ENCODE data around the gene SLC36A2.

The SLC36A2 gene

GRCh38 chr5:151382576-151382975 lies 35.2 kb upstream of the SLC36A2 start:
- no peak for ATAC-seq
- TF ChIP-seq ARNTL (CRISPR knock-in tag; IDR thresholded peaks at IDR 0.05; ENCODE audit: borderline replicate concordance, low read depth), result no peak
- TF ChIP-seq, protein P1, sequence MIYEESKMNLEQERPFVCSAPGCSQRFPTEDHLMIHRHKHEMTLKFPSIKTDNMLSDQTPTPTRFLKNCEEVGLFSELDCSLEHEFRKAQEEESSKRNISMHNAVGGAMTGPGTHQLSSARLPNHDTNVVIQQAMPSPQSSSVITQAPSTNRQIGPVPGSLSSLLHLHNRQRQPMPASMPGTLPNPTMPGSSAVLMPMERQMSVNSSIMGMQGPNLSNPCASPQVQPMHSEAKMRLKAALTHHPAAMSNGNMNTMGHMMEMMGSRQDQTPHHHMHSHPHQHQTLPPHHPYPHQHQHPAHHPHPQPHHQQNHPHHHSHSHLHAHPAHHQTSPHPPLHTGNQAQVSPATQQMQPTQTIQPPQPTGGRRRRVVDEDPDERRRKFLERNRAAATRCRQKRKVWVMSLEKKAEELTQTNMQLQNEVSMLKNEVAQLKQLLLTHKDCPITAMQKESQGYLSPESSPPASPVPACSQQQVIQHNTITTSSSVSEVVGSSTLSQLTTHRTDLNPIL (CRISPR knock-in tag; IDR thresholded peaks at IDR 0.05; ENCODE audit: low read depth), result no peak
- no peak for TF ChIP-seq TCF4 (CRISPR knock-in tag; IDR thresholded peaks at IDR 0.05; ENCODE audit: borderline replicate concordance)
- TF ChIP-seq SNAI2 (CRISPR knock-in tag; IDR thresholded peaks at IDR 0.05), result no peak
- TF ChIP-seq CSDC2 (CRISPR knock-in tag; IDR thresholded peaks at IDR 0.05), result no peak

- ATAC-seq, result no peak
- TF ChIP-seq ZFP3 (CRISPR knock-in tag; IDR thresholded peaks at IDR 0.05), result no peak
- no peak for TF ChIP-seq ZFP30 (CRISPR knock-in tag; IDR thresholded peaks at IDR 0.05)
- TF ChIP-seq ARNTL (CRISPR knock-in tag; IDR thresholded peaks at IDR 0.05; ENCODE audit: borderline replicate concordance, low read depth), result no peak
- no peak for TF ChIP-seq TCF4 (CRISPR knock-in tag; IDR thresholded peaks at IDR 0.05; ENCODE audit: borderline replicate concordance)
- TF ChIP-seq ZNF565 (CRISPR knock-in tag; conservative IDR thresholded peaks at IDR 0.05; ENCODE audit: low read depth), result no peak
- no peak for TF ChIP-seq OSR1 (CRISPR knock-in tag; IDR thresholded peaks at IDR 0.05)
- TF ChIP-seq PATZ1 (CRISPR knock-in tag; IDR thresholded peaks at IDR 0.05; ENCODE audit: borderline replicate concordance), result no peak
Observed at GRCh38 chr5:151381899-151382298, 34.5 kb upstream of the SLC36A2 start.

GRCh38 chr5:151378616-151379015 lies 31.3 kb upstream of the SLC36A2 start:
- no peak for TF ChIP-seq ARNTL (CRISPR knock-in tag; IDR thresholded peaks at IDR 0.05; ENCODE audit: borderline replicate concordance, low read depth)
- no peak for TF ChIP-seq ZNF565 (CRISPR knock-in tag; conservative IDR thresholded peaks at IDR 0.05; ENCODE audit: low read depth)
- TF ChIP-seq, protein P1 (CRISPR knock-in tag; IDR thresholded peaks at IDR 0.05; ENCODE audit: low read depth), result no peak
- no peak for TF ChIP-seq ZNF8 (CRISPR knock-in tag; IDR thresholded peaks at IDR 0.05)
- no peak for TF ChIP-seq OSR1 (CRISPR knock-in tag; IDR thresholded peaks at IDR 0.05)
- no peak for TF ChIP-seq PATZ1 (CRISPR knock-in tag; IDR thresholded peaks at IDR 0.05; ENCODE audit: borderline replicate concordance)
- no peak for TF ChIP-seq ISL1 (CRISPR knock-in tag; IDR thresholded peaks at IDR 0.05)
- TF ChIP-seq, protein P2, sequence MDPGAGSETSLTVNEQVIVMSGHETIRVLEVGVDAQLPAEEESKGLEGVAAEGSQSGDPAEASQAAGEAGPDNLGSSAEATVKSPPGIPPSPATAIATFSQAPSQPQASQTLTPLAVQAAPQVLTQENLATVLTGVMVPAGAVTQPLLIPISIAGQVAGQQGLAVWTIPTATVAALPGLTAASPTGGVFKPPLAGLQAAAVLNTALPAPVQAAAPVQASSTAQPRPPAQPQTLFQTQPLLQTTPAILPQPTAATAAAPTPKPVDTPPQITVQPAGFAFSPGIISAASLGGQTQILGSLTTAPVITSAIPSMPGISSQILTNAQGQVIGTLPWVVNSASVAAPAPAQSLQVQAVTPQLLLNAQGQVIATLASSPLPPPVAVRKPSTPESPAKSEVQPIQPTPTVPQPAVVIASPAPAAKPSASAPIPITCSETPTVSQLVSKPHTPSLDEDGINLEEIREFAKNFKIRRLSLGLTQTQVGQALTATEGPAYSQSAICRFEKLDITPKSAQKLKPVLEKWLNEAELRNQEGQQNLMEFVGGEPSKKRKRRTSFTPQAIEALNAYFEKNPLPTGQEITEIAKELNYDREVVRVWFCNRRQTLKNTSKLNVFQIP (CRISPR knock-in tag; IDR thresholded peaks at IDR 0.05; ENCODE audit: borderline replicate concordance, low read depth), result no peak
- no peak for TF ChIP-seq ZFP3 (CRISPR knock-in tag; IDR thresholded peaks at IDR 0.05)
- TF ChIP-seq ESRRG (CRISPR knock-in tag; IDR thresholded peaks at IDR 0.05), result no peak
- TF ChIP-seq, protein P3, sequence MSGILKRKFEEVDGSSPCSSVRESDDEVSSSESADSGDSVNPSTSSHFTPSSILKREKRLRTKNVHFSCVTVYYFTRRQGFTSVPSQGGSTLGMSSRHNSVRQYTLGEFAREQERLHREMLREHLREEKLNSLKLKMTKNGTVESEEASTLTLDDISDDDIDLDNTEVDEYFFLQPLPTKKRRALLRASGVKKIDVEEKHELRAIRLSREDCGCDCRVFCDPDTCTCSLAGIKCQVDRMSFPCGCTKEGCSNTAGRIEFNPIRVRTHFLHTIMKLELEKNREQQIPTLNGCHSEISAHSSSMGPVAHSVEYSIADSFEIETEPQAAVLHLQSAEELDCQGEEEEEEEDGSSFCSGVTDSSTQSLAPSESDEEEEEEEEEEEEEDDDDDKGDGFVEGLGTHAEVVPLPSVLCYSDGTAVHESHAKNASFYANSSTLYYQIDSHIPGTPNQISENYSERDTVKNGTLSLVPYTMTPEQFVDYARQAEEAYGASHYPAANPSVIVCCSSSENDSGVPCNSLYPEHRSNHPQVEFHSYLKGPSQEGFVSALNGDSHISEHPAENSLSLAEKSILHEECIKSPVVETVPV (CRISPR knock-in tag; IDR thresholded peaks at IDR 0.05), result no peak
- no peak for TF ChIP-seq ZFP30 (CRISPR knock-in tag; IDR thresholded peaks at IDR 0.05)
- TF ChIP-seq PPARA (CRISPR knock-in tag; IDR thresholded peaks at IDR 0.05; ENCODE audit: borderline replicate concordance), result no peak
- TF ChIP-seq TCF4 (CRISPR knock-in tag; IDR thresholded peaks at IDR 0.05; ENCODE audit: borderline replicate concordance), result no peak
- TF ChIP-seq BACH2 (CRISPR knock-in tag; IDR thresholded peaks at IDR 0.05; ENCODE audit: borderline replicate concordance), result no peak
- no peak for TF ChIP-seq SNAI2 (CRISPR knock-in tag; IDR thresholded peaks at IDR 0.05)
- TF ChIP-seq CSDC2 (CRISPR knock-in tag; IDR thresholded peaks at IDR 0.05), result no peak
- no peak for TF ChIP-seq ZNF70 (CRISPR knock-in tag; IDR thresholded peaks at IDR 0.05)
- TF ChIP-seq, protein P4, sequence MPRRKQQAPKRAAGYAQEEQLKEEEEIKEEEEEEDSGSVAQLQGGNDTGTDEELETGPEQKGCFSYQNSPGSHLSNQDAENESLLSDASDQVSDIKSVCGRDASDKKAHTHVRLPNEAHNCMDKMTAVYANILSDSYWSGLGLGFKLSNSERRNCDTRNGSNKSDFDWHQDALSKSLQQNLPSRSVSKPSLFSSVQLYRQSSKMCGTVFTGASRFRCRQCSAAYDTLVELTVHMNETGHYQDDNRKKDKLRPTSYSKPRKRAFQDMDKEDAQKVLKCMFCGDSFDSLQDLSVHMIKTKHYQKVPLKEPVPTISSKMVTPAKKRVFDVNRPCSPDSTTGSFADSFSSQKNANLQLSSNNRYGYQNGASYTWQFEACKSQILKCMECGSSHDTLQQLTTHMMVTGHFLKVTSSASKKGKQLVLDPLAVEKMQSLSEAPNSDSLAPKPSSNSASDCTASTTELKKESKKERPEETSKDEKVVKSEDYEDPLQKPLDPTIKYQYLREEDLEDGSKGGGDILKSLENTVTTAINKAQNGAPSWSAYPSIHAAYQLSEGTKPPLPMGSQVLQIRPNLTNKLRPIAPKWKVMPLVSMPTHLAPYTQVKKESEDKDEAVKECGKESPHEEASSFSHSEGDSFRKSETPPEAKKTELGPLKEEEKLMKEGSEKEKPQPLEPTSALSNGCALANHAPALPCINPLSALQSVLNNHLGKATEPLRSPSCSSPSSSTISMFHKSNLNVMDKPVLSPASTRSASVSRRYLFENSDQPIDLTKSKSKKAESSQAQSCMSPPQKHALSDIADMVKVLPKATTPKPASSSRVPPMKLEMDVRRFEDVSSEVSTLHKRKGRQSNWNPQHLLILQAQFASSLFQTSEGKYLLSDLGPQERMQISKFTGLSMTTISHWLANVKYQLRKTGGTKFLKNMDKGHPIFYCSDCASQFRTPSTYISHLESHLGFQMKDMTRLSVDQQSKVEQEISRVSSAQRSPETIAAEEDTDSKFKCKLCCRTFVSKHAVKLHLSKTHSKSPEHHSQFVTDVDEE (CRISPR knock-in tag; IDR thresholded peaks at IDR 0.05), result no peak
- ATAC-seq, result no peak

Measured in SK-N-SH treated with all-trans-retinoic acid at 6 μM for 48 hours (cell line).